Gastrocnemius medialis (tissue), 4 donors: ENCODE results near the gene MGAT4C.

Source experiments
- CTCF ChIP-seq, 5 experiments: fragments of 450-650 bp in 3 of 5; fragments of 200-600 bp in 2 of 5; sonication (generic) in 2 of 5; IDR thresholded peaks in 4 of 5; conservative IDR thresholded peaks in 1 of 5; 1 replicate in 4 of 5; 2 replicates in 1 of 5; pipeline ENCODE4 v1.5.1; 2016 to 2019; ENCODE audit warnings: antibody characterized with exemption in 5 of 5, mild to moderate bottlenecking in 3 of 5, moderate library complexity in 3 of 5
- POLR2A ChIP-seq, 2 donors: fragments of 450-650 bp; IDR thresholded peaks; one replicate each; pipeline ENCODE4 v1.6.1; 2017; ENCODE audit warnings: antibody characterized with exemption in 2 of 2, mild to moderate bottlenecking in 2 of 2, moderate library complexity in 2 of 2

GRCh38 chr12:86148612-86149011, 107.6 kb downstream of the MGAT4C start:
- TF ChIP-seq POLR2A (IDR thresholded peaks at IDR 0.05) (no peak), CTCF (IDR thresholded peaks at IDR 0.05 in 4 of 5, conservative IDR thresholded peaks at IDR 0.05 in 1 of 5) (no peak)
